ENCODE data around the gene SNX4.
"Not testable (repeated sequence)": the region's sequence is repeated elsewhere in the genome, so short reads cannot be mapped to it uniquely, and the experiment has no call there.

The SNX4 gene

GRCh38 chr3:125482406-125482805 is 37.6 kb downstream of the SNX4 start:
- H3K4me3 Mint-ChIP-seq = no peak overlapping the region
- no peaks in the 10 kb centered on the region for H3K4me1 Mint-ChIP-seq (ENCODE audit: low read depth)
- intact Hi-C loops (cut with micrococcal nuclease) = no loop called here
- H3K9me3 Mint-ChIP-seq = no peaks in the 10 kb centered on the region
- no peaks in the 10 kb centered on the region for H3K27me3 Mint-ChIP-seq
- H3K27ac Mint-ChIP-seq = no peak overlapping the region
- peaks cover 44% of the 10 kb centered on the region for H3K36me3 Mint-ChIP-seq (ENCODE audit: low read depth)

- H3K36me3 Mint-ChIP-seq (ENCODE audit: low read depth) = peaks cover 43% of the 10 kb centered on the region
- no peaks in the 10 kb centered on the region for H3K4me1 Mint-ChIP-seq (ENCODE audit: low read depth)
- H3K9me3 Mint-ChIP-seq = no peaks in the 10 kb centered on the region
- intact Hi-C loops (cut with micrococcal nuclease) = no loop called here
- no peak overlapping the region for H3K4me3 Mint-ChIP-seq
- no peak overlapping the region for H3K27ac Mint-ChIP-seq
- H3K27me3 Mint-ChIP-seq = no peaks in the 10 kb centered on the region
Measured at GRCh38 chr3:125481786-125482185, 38.2 kb downstream of the SNX4 start.

- H3K27me3 Mint-ChIP-seq; H3K9me3 Mint-ChIP-seq; H3K4me1 Mint-ChIP-seq (ENCODE audit: low read depth); H3K27ac Mint-ChIP-seq; H3K4me3 Mint-ChIP-seq; intact Hi-C loops (cut with micrococcal nuclease): not testable (repeated sequence)
- H3K36me3 Mint-ChIP-seq (ENCODE audit: low read depth) = peaks cover 47% of the 10 kb centered on the region
Measured at GRCh38 chr3:125481375-125481759, 38.6 kb downstream of the SNX4 start.

- no peak overlapping the region for H3K4me3 Mint-ChIP-seq
- no peaks in the 10 kb centered on the region for H3K9me3 Mint-ChIP-seq
- no peak overlapping the region for H3K27ac Mint-ChIP-seq
- H3K4me1 Mint-ChIP-seq (ENCODE audit: low read depth) = no peaks in the 10 kb centered on the region
- intact Hi-C loops (cut with micrococcal nuclease) = no loop called here
- H3K36me3 Mint-ChIP-seq (ENCODE audit: low read depth) = peaks cover 51% of the 10 kb centered on the region
- H3K27me3 Mint-ChIP-seq = no peaks in the 10 kb centered on the region
Measured at GRCh38 chr3:125480656-125481374, 39.2 kb downstream of the SNX4 start.

DNA sequence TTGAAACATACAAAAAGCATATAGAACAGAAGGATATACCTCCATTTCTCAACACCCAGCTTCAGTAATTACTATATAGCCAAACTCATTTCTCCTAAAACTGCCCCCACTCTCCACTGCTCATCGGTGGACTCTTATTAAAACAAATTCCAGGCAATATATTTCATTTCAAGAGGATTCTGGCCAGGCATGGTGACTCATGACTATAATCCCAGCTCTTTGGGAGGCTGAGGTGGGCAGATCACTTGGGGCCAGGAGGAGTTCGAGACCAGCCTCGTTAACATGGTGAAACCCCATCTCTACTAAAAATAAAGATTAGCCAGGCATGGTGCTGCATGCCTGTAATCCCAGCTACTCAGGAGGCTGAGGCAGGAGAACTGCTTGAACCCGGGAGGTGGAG is 40.9 kb downstream of the SNX4 start:
- no peaks in the 10 kb centered on the region for H3K4me1 Mint-ChIP-seq (ENCODE audit: low read depth)
- H3K27ac Mint-ChIP-seq = no peak overlapping the region
- no peak overlapping the region for H3K4me3 Mint-ChIP-seq
- H3K36me3 Mint-ChIP-seq (ENCODE audit: low read depth) = peaks cover 46% of the 10 kb centered on the region
- H3K27me3 Mint-ChIP-seq = no peaks in the 10 kb centered on the region
- no peaks in the 10 kb centered on the region for H3K9me3 Mint-ChIP-seq
- intact Hi-C loops (cut with micrococcal nuclease) = no loop called here

GRCh38 chr3:125478326-125478725 is 41.7 kb downstream of the SNX4 start:
- Mint-ChIP-seq H3K9me3 (no peaks in the 10 kb centered on the region), H3K36me3 (ENCODE audit: low read depth) (peaks cover 53% of the 10 kb centered on the region), H3K4me3 (no peak overlapping the region), H3K4me1 (ENCODE audit: low read depth) (no peaks in the 10 kb centered on the region), H3K27ac (no peak overlapping the region), H3K27me3 (no peaks in the 10 kb centered on the region)
- intact Hi-C loops (cut with micrococcal nuclease) = no loop called here

DNA sequence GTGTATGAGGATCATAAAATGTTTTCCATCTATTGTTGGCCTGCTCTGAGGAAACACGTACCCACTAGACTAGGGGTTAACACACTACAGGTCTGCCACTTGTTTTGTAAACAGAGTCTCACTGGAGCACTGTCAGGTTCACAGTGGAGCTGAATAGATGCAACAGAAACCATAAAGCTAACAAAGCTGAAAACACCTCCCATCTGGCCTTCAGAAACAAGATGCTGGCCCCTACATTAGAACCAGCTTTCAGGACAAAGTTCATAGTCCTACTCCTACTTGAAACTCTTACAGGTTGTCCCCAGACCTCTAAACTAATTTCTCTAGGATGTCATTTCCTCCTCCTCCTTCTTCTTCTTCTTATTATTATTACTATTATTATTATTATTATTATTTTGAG is 42.3 kb downstream of the SNX4 start:
- Mint-ChIP-seq H3K9me3 (no peaks in the 10 kb centered on the region), H3K4me3 (no peak overlapping the region), H3K4me1 (ENCODE audit: low read depth) (no peaks in the 10 kb centered on the region), H3K27me3 (no peaks in the 10 kb centered on the region), H3K36me3 (ENCODE audit: low read depth) (peaks cover 59% of the 10 kb centered on the region), H3K27ac (no peak overlapping the region)
- intact Hi-C loops (cut with micrococcal nuclease) = no loop called here

GRCh38 chr3:125470671-125471070 is 49.3 kb downstream of the SNX4 start:
- H3K9me3 Mint-ChIP-seq = no peaks in the 10 kb centered on the region
- H3K27me3 Mint-ChIP-seq = no peaks in the 10 kb centered on the region
- intact Hi-C loops (cut with micrococcal nuclease) = no loop called here
- no peaks in the 10 kb centered on the region for H3K4me1 Mint-ChIP-seq (ENCODE audit: low read depth)
- H3K36me3 Mint-ChIP-seq (ENCODE audit: low read depth) = peaks cover 87% of the 10 kb centered on the region
- H3K4me3 Mint-ChIP-seq = no peak overlapping the region
- no peak overlapping the region for H3K27ac Mint-ChIP-seq

GRCh38 chr3:125462722-125463299 is 57.2 kb downstream of the SNX4 start:
- intact Hi-C loops (cut with micrococcal nuclease) = no loop called here
- no peak overlapping the region for H3K27ac Mint-ChIP-seq
- no peaks in the 10 kb centered on the region for H3K9me3 Mint-ChIP-seq
- H3K4me3 Mint-ChIP-seq = no peak overlapping the region
- peaks cover 91% of the 10 kb centered on the region for H3K36me3 Mint-ChIP-seq (ENCODE audit: low read depth)
- no peaks in the 10 kb centered on the region for H3K4me1 Mint-ChIP-seq (ENCODE audit: low read depth)
- no peaks in the 10 kb centered on the region for H3K27me3 Mint-ChIP-seq

- Mint-ChIP-seq H3K4me1 (ENCODE audit: low read depth) (no peaks in the 10 kb centered on the region), H3K9me3 (no peaks in the 10 kb centered on the region), H3K4me3 (no peak overlapping the region), H3K27me3 (no peaks in the 10 kb centered on the region), H3K27ac (no peak overlapping the region), H3K36me3 (ENCODE audit: low read depth) (peaks cover 91% of the 10 kb centered on the region)
- intact Hi-C loops (cut with micrococcal nuclease) = no loop called here
Measured at GRCh38 chr3:125461896-125462295, 58.1 kb downstream of the SNX4 start.

DNA sequence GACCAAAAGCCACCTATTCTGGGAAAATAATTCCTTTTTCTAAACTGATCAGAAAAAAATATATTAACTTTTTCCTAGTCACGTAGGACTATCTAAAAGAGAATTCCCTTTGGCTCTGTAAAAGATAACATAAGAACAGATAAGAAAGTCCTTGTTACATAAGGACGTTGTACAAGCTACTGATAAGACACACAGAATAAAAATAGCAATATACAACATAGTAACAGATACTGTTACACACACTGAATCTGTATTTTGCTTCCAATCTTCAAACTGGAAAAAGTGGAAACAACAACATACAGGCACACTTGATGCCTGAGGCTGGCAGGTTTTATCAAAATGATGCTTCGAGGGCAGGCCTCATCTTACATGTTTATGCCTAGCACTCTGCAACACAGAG is 59.8 kb downstream of the SNX4 start:
- H3K27me3 Mint-ChIP-seq = no peaks in the 10 kb centered on the region

DNA sequence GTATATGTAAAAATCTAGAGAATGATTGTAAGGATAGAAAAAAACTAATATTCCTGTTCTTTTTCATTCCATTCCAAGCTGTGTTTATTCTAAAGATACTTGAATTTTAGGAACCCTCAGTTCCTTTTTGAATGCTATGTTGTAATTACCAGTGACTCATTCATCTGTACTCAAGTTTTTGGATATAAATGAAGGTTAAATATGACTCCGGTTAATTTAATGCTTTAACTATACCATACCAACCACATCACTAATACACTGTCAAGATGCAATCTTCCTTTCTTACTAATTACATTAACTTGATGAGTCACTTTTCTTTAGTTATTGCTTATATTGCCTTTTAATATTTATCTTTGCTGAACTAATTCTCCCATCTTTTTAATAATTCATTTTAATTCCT is 76.1 kb downstream of the SNX4 start:
- Mint-ChIP-seq H3K27me3 (no peaks in the 10 kb centered on the region), H3K36me3 (ENCODE audit: low read depth) (peaks cover 37% of the 10 kb centered on the region), H3K9me3 (no peaks in the 10 kb centered on the region), H3K4me3 (no peak overlapping the region), H3K27ac (no peak overlapping the region), H3K4me1 (ENCODE audit: low read depth) (peaks cover 10% of the 10 kb centered on the region)
- intact Hi-C loops (cut with micrococcal nuclease) = no loop called here

More for the DNA sequence above, 59.8 kb downstream of the SNX4 start:
- no peak overlapping the region for H3K27ac Mint-ChIP-seq
- no peaks in the 10 kb centered on the region for H3K4me1 Mint-ChIP-seq (ENCODE audit: low read depth)
- no peaks in the 10 kb centered on the region for H3K9me3 Mint-ChIP-seq
- H3K4me3 Mint-ChIP-seq = no peak overlapping the region
- peaks cover 92% of the 10 kb centered on the region for H3K36me3 Mint-ChIP-seq (ENCODE audit: low read depth)
- intact Hi-C loops (cut with micrococcal nuclease) = no loop called here

DNA sequence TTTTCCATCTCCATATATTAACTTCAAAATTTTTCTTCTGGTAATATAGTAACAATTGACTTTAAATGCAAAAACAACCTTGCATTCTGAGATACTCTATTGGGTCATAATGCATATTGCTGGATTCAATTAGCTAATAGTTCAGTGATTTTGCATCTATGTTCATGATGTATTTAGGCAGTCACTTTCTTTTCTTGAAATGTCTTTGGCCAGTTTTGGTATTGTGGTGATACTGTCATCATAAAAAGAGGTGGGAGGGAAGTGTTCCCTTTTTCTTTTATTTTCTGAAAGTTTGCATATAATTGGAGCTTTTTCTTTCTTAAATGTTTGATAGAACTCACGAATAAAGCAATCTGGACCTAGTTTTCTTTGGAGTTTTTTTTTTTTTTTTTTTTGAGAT is 77.5 kb downstream of the SNX4 start:
- intact Hi-C loops (cut with micrococcal nuclease) = no loop called here
- Mint-ChIP-seq H3K36me3 (ENCODE audit: low read depth) (peaks cover 32% of the 10 kb centered on the region), H3K27ac (no peak overlapping the region), H3K27me3 (no peaks in the 10 kb centered on the region), H3K4me3 (no peak overlapping the region), H3K4me1 (ENCODE audit: low read depth) (peaks cover 10% of the 10 kb centered on the region), H3K9me3 (no peaks in the 10 kb centered on the region)

DNA sequence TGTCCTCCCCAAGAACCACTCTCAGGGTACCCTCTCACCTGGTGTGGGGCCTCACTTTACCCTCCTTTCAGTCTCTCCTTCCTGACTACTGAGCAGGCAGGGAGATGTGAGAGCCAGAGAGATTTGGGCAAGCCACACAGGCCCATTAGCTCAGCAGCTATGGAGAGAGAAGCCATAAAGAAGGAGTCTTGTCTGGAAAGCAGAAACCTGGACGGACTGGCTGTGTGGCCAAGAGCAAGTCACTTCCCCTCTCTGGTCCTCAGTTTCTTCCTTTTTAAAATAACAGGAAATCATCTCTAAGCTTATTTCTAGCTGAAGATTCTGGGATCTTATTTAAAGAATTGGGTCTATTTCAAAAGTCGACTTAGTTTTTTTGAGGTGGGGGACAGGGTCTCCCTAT is 79.0 kb downstream of the SNX4 start:
- intact Hi-C loops (cut with micrococcal nuclease) = no loop called here
- peaks cover 10% of the 10 kb centered on the region for H3K4me1 Mint-ChIP-seq (ENCODE audit: low read depth)
- peaks cover 19% of the 10 kb centered on the region for H3K36me3 Mint-ChIP-seq (ENCODE audit: low read depth)
- H3K4me3 Mint-ChIP-seq = no peak overlapping the region
- H3K27me3 Mint-ChIP-seq = no peaks in the 10 kb centered on the region
- no peaks in the 10 kb centered on the region for H3K9me3 Mint-ChIP-seq
- no peak overlapping the region for H3K27ac Mint-ChIP-seq

DNA sequence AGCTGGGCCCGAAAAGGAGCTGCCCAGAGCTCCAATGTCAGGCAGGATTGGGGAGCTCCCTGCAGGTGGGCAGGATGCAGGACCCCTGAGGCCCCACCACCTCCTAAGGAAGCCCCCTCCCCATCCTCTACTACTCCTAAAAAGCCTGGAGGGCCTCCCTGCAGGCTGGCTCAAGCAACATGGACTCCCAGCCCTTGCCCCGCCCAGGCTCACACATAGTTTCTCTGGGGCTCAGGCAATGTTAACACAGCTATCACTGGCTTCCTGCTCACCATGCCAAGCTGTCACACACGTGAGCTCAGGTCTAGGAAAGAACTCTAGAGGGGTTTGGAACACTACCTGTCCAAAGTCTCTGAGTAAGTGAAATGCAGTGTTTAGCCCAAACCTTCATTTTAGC is 79.4 kb downstream of the SNX4 start:
- Mint-ChIP-seq H3K27ac (no peak overlapping the region), H3K4me1 (ENCODE audit: low read depth) (peaks cover 10% of the 10 kb centered on the region), H3K9me3 (no peaks in the 10 kb centered on the region), H3K27me3 (no peaks in the 10 kb centered on the region), H3K4me3 (no peak overlapping the region), H3K36me3 (ENCODE audit: low read depth) (peaks cover 15% of the 10 kb centered on the region)
- intact Hi-C loops (cut with micrococcal nuclease) = no loop called here
